Midbrain (tissue), 1 donor: ENCODE results near the gene TBC1D25.
"Not testable (repeated sequence)": the region's sequence is repeated elsewhere in the genome, so short reads cannot be mapped to it uniquely, and the experiment has no call there.

Source experiments
- DNase-seq: peaks from one replicate; lab custom pipeline; 2025; lab: John Stamatoyannopoulos, UW

The TBC1D25 gene

GRCh38 chrX:48516285-48516684, 23.2 kb upstream of the TBC1D25 start:
- DNase-seq = no peak

GRCh38 chrX:48516987-48517386, 22.5 kb upstream of the TBC1D25 start:
- DNase-seq = no peak

DNA sequence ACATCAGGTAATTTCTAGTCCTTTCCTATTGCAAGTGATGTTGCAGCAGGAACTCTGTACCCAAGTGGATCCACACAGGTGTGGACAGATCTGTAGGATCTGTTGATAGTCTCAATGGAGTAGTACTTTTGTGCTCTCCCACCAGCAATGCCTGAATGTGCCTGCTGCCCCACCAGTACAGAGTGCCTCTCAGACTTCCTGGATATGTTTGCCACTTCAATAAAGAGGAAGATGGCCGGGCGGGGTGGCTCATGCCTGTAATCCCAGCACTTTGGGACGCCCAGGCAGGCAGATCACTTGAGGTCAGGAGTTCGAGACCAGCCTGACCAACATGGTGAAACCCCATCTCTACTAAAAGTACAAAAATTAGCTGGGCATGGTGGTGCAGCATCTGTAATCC, 20.0 kb upstream of the TBC1D25 start:
- not testable (repeated sequence) for DNase-seq

- DNase-seq = no peak
Measured at GRCh38 chrX:48520455-48520854, 19.1 kb upstream of the TBC1D25 start.

GRCh38 chrX:48520976-48521352, 18.6 kb upstream of the TBC1D25 start:
- DNase-seq = no peak

- DNase-seq = peak; percentile 78
Measured at GRCh38 chrX:48521353-48522243, 17.9 kb upstream of the TBC1D25 start, which contains the start of gene EBP. Gene EBP, plus strand, starts transcription at chrX:48521808. Its CDS starts 1,964 bp downstream, at chrX:48523772.

GRCh38 chrX:48522291-48522690, 17.2 kb upstream of the TBC1D25 start:
- no peak for DNase-seq

DNA sequence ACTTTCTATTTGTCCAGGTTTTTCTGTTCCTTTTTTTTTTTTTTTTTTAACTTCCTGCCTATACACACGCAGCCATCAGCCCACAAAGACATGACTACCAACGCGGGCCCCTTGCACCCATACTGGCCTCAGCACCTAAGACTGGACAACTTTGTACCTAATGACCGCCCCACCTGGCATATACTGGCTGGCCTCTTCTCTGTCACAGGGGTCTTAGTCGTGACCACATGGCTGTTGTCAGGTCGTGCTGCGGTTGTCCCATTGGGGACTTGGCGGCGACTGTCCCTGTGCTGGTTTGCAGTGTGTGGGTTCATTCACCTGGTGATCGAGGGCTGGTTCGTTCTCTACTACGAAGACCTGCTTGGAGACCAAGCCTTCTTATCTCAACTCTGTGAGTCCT, 15.8 kb upstream of the TBC1D25 start:
- no peak for DNase-seq

DNA sequence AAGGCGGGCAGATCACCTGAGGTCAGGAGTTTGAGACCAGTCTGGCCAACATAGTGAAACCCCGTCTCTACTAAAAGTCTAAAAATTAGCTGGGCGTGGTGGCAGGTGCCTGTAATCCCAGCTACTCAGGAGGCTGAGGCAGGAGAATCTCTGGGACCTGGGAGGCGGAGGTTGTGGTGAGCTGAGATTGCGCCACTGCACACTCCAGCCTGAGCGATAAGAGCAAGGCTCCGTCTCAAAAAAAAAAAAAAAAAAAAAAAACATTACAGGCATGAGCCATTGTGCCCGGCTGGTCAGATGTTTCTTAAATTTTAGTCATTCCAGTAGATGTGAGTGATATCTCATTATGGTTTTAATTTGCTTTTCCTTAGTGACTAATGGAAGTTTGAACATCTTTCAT, 13.7 kb upstream of the TBC1D25 start:
- DNase-seq = not testable (repeated sequence)

DNA sequence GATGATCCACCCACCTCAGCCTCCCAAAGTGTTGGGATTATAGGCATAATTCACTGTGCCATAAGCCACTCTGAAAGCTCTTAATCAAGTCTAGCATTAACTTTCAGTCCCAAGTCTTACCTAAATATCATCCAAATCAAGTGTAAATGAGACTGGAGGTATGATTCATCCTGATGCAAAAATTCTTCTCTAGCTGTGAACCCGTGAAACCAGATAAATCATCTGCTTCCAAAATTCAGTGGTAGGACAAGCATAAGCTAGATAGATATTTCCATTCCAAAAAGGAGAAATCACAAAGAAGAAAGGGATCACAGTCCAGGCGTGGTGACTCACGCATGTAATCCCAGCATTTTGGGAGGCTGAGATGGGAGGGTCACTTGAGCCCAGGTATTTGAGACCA, 8.8 kb upstream of the TBC1D25 start:
- DNase-seq = no peak

DNA sequence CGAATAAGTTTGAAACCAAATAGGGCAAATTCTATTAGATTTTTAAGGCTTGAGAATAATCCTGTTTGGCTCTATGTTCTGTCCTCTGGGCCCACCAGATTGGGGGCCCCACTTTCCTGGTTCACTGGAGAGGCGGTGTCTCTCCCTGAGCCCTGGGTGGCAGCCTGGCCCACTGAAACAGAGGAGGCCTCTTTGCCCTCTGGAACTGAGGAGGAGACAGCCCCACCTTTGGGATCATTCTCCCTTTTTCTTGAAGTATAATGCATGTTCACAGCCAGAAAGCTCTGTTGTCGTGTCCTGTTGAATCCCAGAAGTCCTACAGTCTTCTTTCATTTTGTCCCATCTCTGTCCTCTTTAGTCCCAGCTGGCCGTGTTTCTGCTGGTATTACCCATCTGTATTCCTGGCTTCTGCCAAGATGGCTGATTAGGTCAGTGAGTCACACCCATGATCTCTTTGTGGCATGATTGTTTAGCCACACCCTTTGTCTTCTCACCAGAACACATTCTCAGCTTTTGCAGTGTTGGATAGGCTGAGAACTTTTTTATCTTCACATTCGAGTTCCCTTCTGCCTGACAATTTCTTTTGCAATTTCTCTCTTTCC, 8.1 kb upstream of the TBC1D25 start:
- DNase-seq = no peak

- DNase-seq = no peak
Measured at GRCh38 chrX:48532161-48532560, 7.4 kb upstream of the TBC1D25 start.

GRCh38 chrX:48533165-48533564, 6.3 kb upstream of the TBC1D25 start:
- no peak for DNase-seq

DNA sequence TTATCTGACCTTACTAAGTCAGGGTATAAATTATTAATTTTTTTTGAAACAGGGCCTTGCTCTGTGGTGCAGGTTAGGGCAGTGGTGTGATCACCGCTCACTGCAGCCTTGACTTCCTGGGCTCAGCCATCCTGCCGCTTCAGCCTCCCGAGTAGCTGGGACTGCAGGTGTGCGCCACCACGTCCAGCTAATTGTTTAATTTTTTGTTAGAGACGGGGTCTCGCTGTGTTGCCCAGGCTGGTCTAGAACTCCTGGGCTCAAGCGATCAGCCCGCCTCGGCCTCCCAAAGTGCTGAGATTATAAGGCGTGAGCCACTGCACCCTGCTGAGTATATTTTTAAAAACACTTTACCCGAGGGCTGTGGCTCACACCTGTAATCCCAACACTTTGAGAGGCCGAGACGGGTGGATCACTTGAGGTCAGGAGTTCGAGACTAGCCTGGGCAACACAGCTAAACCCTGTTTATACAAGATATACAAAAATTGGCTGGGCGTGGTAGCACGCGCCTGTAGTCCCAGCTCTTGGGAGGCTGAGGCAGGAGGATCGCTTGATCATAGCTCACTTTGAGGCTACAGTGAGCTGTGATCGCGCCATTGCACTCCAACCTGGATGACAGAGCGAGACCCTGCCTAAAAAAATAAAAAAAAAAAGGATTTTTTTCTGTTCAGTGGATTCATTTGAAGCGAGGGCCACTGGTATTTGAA, 721 bp upstream of the TBC1D25 start:
- DNase-seq = no peak

DNA sequence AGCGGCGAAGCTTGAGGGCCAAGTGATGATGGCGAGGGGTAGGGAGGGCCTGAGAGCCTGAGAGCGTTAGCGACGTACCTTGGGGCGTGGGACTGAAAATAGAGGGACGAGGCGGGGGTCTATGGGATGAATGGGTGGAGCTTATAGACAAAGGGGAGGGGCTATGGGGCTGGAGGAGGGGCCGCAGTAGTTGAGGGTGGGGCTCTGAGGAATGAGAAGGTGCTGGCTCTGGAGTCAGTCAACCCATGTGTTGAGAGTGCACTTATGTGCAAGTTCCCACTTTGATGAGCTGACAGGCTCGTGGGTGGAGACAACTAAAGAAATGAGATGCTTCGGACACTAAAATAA, 488 bp downstream of the TBC1D25 start:
- no peak for DNase-seq

DNA sequence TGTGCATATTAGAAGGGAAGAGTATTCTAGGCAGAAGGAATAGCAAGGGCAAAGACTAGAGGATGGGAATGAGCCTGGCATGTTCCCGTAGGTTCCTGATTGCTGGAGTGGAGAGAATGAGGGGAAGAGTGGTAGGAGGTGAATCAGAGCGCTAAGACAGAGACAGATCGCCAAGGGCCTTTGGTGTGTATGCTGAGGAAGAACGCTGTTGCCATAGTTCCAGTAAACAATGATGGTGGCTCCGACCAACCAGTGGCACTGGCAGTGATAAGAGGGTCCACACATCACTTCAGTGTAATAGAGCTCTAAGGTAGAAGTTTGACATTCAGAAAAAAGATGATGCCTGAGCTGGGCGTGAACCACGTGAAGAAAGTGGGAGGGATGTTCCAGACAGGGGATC, 966 bp downstream of the TBC1D25 start:
- no peak for DNase-seq

- DNase-seq = no peak
Measured at GRCh38 chrX:48541140-48541814, 1.8 kb downstream of the TBC1D25 start.

DNA sequence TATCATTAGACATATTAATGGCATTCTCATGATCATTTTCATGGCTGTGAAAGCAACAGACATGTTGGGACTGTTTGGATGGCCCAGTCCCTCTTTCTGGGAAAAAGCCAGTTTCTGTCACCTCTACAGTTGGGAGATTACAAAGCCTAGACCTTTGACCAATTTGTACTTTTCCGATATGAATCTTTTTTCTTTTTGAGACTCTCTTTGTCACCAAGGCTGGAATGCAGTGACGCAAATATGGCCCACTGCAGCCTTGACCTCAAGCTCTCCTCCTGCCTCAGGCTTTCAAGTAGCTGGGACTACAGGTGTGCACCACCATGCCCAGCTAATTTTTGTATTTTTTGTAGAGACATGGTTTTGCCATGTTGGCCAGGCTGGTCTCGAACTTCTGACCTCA, 9.4 kb downstream of the TBC1D25 start:
- DNase-seq = no peak

DNA sequence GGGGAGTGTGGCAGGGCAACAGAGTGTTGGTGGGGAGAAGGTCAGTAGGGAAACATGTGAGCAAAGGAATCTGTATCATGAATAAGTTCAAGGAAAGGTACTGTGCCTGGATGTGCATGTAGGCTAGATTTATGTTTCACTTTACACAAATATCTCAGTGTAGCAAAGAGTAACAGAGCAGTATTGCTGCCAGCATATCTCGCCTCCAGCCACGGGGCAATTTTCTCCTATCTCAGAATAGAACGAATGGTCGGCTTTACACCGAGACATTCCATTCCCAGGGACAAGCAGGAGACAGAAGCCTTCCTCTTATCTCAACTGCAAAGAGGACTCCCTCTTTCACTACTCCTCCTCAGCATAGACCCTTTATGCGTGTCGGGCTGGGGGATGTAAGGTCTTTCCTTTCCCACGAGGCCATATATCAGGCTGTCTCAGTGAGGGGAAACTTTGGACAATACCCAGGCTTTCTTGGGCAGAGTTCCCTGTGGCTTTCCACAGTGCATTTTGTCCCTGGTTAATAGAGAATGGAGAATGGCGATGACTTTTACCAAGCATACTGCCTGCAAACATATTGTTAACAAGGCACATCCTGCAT, 16.3 kb downstream of the TBC1D25 start:
- DNase-seq = not testable (repeated sequence)

- DNase-seq = no peak
Measured at GRCh38 chrX:48558271-48558670, 18.8 kb downstream of the TBC1D25 start.

DNA sequence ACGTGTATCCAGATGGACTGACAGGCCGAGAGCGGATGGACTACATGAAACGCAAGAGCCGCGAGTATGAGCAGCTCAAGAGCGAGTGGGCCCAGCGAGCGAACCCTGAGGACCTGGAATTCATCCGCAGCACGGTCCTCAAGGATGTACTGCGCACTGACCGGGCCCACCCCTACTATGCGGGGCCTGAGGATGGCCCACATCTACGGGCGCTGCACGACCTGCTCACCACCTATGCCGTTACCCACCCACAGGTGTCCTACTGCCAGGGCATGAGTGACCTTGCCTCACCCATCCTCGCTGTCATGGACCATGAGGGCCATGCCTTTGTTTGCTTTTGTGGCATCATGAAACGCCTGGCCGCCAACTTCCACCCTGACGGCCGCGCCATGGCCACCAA, 20.1 kb downstream of the TBC1D25 start:
- no peak for DNase-seq

- DNase-seq = no peak
Measured at GRCh38 chrX:48560056-48560455, 20.5 kb downstream of the TBC1D25 start.
